ENCODE results near the gene C22orf15.

The C22orf15 gene

GRCh38 chr22:23789121-23789520, 26.3 kb downstream of the C22orf15 start:
- DNase-seq (ENCODE audit: low spot score): no peak

- no peak for DNase-seq (ENCODE audit: low spot score)
Observed at GRCh38 chr22:23789638-23790037, 26.8 kb downstream of the C22orf15 start.

GRCh38 chr22:23790819-23791737, 28.3 kb downstream of the C22orf15 start:
- no peak for DNase-seq (ENCODE audit: low spot score)

GRCh38 chr22:23791738-23792645, 29.2 kb downstream of the C22orf15 start:
- DNase-seq (ENCODE audit: low spot score): no peak

GRCh38 chr22:23793326-23793725, 30.5 kb downstream of the C22orf15 start:
- no peak for DNase-seq (ENCODE audit: low spot score)

GRCh38 chr22:23796461-23796860, 33.7 kb downstream of the C22orf15 start:
- no peak for DNase-seq (ENCODE audit: low spot score)

GRCh38 chr22:23800297-23801237, 37.8 kb downstream of the C22orf15 start:
- no peak for DNase-seq (ENCODE audit: low spot score)

GRCh38 chr22:23801238-23801821, 38.5 kb downstream of the C22orf15 start:
- DNase-seq (ENCODE audit: low spot score): no peak

- no peak for DNase-seq (ENCODE audit: low spot score)
Observed at GRCh38 chr22:23801886-23802377, 39.1 kb downstream of the C22orf15 start.

GRCh38 chr22:23803001-23803819, 40.4 kb downstream of the C22orf15 start:
- no peak for DNase-seq (ENCODE audit: low spot score)

- no peak for DNase-seq (ENCODE audit: low spot score)
Observed at GRCh38 chr22:23804781-23805291, 42.0 kb downstream of the C22orf15 start.

GRCh38 chr22:23806837-23807236, 44.0 kb downstream of the C22orf15 start:
- no peak for DNase-seq (ENCODE audit: low spot score)

- DNase-seq (ENCODE audit: low spot score): no peak
Observed at GRCh38 chr22:23812378-23812777, 49.6 kb downstream of the C22orf15 start.
